Keratinocyte (primary cell): ENCODE data around the gene TRIM66. TPM values are rescaled to one million over a fixed set of nuclear protein-coding genes. Genes with fewer than 3 reads are reported as not detected.

Experiments used
- DNase-seq: peaks from one replicate; pipeline ENCODE4 v3.0.0-alpha.2; 2011; ENCODE audit warnings: low read depth, missing footprints, low spot score
- FAIRE-seq: peaks from 2 replicates; lab custom pipeline; 2011; peaks lifted over from hg19 to GRCh38; lab: Jason Lieb, UNC
- H2AFZ ChIP-seq: 2 replicates; pipeline ENCODE4 v1.6.0; 2012; ENCODE audit warnings: low read length, control low read depth, inconsistent platforms; ENCODE audit not compliant: control insufficient read depth
- H3K27ac ChIP-seq: 2 replicates; pipeline ENCODE4 v1.5.1; 2011; ENCODE audit warnings: low read length; ENCODE audit not compliant: control insufficient read depth, insufficient read depth
- H3K27me3 ChIP-seq: 3 replicates; pipeline ENCODE4 v1.6.0; 2011; ENCODE audit warnings: low read length; ENCODE audit not compliant: control insufficient read depth, insufficient read depth; ENCODE audit errors: extremely low read depth
- H3K36me3 ChIP-seq, 2 experiments: 2 replicates in 1 of 2; 3 replicates in 1 of 2; pipeline ENCODE4 v1.5.1; 2011; ENCODE audit warnings: low read length in 2 of 2, mild to moderate bottlenecking in 1 of 2; ENCODE audit not compliant: control insufficient read depth in 2 of 2, insufficient read depth in 2 of 2; ENCODE audit errors: extremely low read depth in 1 of 2
- H3K4me1 ChIP-seq: 3 replicates; pipeline ENCODE4 v1.5.1; 2011; ENCODE audit warnings: low read length; ENCODE audit not compliant: control insufficient read depth, insufficient read depth; ENCODE audit errors: extremely low read depth
- H3K4me2 ChIP-seq: 3 replicates; pipeline ENCODE4 v1.6.0; 2011; ENCODE audit warnings: low read depth, low read length; ENCODE audit not compliant: control insufficient read depth, insufficient read depth; ENCODE audit errors: extremely low read depth
- H3K4me3 ChIP-seq, 3 experiments: fragments of 200-600 bp in 1 of 3; sonication (generic) in 1 of 3; 2 replicates in 2 of 3; 3 replicates in 1 of 3; pipeline ENCODE4 v1.5.1; 2011 to 2016; ENCODE audit warnings: low read length in 3 of 3, mild to moderate bottlenecking in 3 of 3, control low read depth in 2 of 3, inconsistent platforms in 1 of 3, low read depth in 1 of 3, mixed read lengths in 1 of 3, mixed run types in 1 of 3, moderate library complexity in 1 of 3; ENCODE audit not compliant: control insufficient read depth in 2 of 3, insufficient read depth in 2 of 3; ENCODE audit errors: extremely low read depth in 1 of 3
- H3K79me2 ChIP-seq: 2 replicates; pipeline ENCODE4 v1.6.0; 2012; ENCODE audit warnings: low read length; ENCODE audit not compliant: control insufficient read depth, insufficient read depth
- H3K9ac ChIP-seq: 3 replicates; pipeline ENCODE4 v1.6.0; 2011; ENCODE audit warnings: low read length; ENCODE audit not compliant: control insufficient read depth, insufficient read depth; ENCODE audit errors: extremely low read depth
- H3K9me1 ChIP-seq: 3 replicates; pipeline ENCODE4 v1.6.0; 2011; ENCODE audit warnings: low read length; ENCODE audit not compliant: control insufficient read depth, insufficient read depth; ENCODE audit errors: extremely low read depth
- H3K9me3 ChIP-seq: 2 replicates; pipeline ENCODE4 v1.5.1; 2012; ENCODE audit warnings: low read depth, low read length; ENCODE audit not compliant: control insufficient read depth
- H4K20me1 ChIP-seq: 3 replicates; pipeline ENCODE4 v1.6.0; 2011; ENCODE audit warnings: low read length; ENCODE audit not compliant: control insufficient read depth, insufficient read depth; ENCODE audit errors: extremely low read depth
- CTCF ChIP-seq, 3 experiments: IDR thresholded peaks in 1 of 3; conservative IDR thresholded peaks in 1 of 3; optimal IDR thresholded peaks in 1 of 3; 2 replicates in 2 of 3; 3 replicates in 1 of 3; pipeline versions ENCODE3 to v1.5.1; 2011; ENCODE audit warnings: low read length in 3 of 3, mild to moderate bottlenecking in 3 of 3, moderate library complexity in 2 of 3, control low read depth in 1 of 3, inconsistent platforms in 1 of 3; ENCODE audit not compliant: insufficient read depth in 2 of 3; ENCODE audit errors: extremely low read depth in 1 of 3
- EZH2 ChIP-seq: IDR thresholded peaks from one replicate; pipeline ENCODE4 v1.6.1; 2012; ENCODE audit warnings: inconsistent platforms, mild to moderate bottlenecking, low read length, moderate library complexity
- dilution Hi-C: fragments of 300-500 bp; cut with MboI; formaldehyde crosslinking; loops from one replicate; pipeline ENCODE4 v1.7.0; 2020; ENCODE audit warnings: low sequenced_read_pairs; ENCODE audit not compliant: extremely low pct_ligation_motif_present
- polyA plus RNA-seq, 5 experiments: library from polyadenylated mRNA; depleted of rRNA in 3 of 5; stranded (reverse) in 3 of 5; stranded (forward) in 1 of 5; unstranded in 1 of 5; fragments of >200 nt; gene quantifications; 1 replicate in 1 of 5; 2 replicates in 3 of 5; 3 replicates in 1 of 5; pipeline versions ENCODE4 v1.2.1 to v1.2.3, GENCODE V29; 2011 to 2012; ENCODE audit warnings: missing spikeins in 2 of 5, low read depth in 1 of 5, low replicate concordance in 1 of 5

The TRIM66 gene
- polyA plus RNA-seq, 1 donor (not counting 4 experiments of a cell fraction or from before 2014, with no cell fraction given) = 5.1 TPM

GRCh38 chr11:8694137-8694536, 11.7 kb upstream of the TRIM66 start:
- DNase-seq (no peak), FAIRE-seq (no peak)
- H3K36me3 ChIP-seq = peaks cover 42 to 52% of the 10 kb centered on the region in 2 experiments
- TF ChIP-seq EZH2 (no peak), CTCF (optimal IDR thresholded peaks at IDR 0.05 in 1 of 3, IDR thresholded peaks at IDR 0.05 in 1 of 3, conservative IDR thresholded peaks at IDR 0.05 in 1 of 3; ENCODE audit: extremely low read depth in 1 of 3, insufficient read depth in 2 of 3, low read length in 3 of 3) (no peak)
- peaks cover 20% of the 10 kb centered on the region for H3K4me1 ChIP-seq
- no peaks in the 10 kb centered on the region for H3K27me3 ChIP-seq
- no peak overlapping the region for H3K4me2 ChIP-seq
- H3K27ac ChIP-seq = no peak overlapping the region
- H3K79me2 ChIP-seq = peaks cover 6% of the 10 kb centered on the region
- no peak overlapping the region for H3K4me3 ChIP-seq
- H4K20me1 ChIP-seq = no peaks in the 10 kb centered on the region
- H3K9ac ChIP-seq = no peak overlapping the region
- no peaks in the 10 kb centered on the region for H3K9me1 ChIP-seq
- dilution Hi-C loops = no loop called here
- H3K9me3 ChIP-seq = no peaks in the 10 kb centered on the region
- no peak overlapping the region for H2AFZ ChIP-seq

GRCh38 chr11:8693555-8693954, 11.1 kb upstream of the TRIM66 start:
- dilution Hi-C loops = no loop called here
- Histone ChIP-seq H3K27ac (no peak overlapping the region), H4K20me1 (no peaks in the 10 kb centered on the region)

More at GRCh38 chr11:8693555-8693954, 11.1 kb upstream of the TRIM66 start:
- no peak for TF ChIP-seq CTCF (optimal IDR thresholded peaks at IDR 0.05 in 1 of 3, IDR thresholded peaks at IDR 0.05 in 1 of 3, conservative IDR thresholded peaks at IDR 0.05 in 1 of 3; ENCODE audit: extremely low read depth in 1 of 3, insufficient read depth in 2 of 3, low read length in 3 of 3)
- TF ChIP-seq EZH2 = no peak
- Histone ChIP-seq H3K36me3 (peaks cover 38 to 48% of the 10 kb centered on the region in 2 experiments), H3K9ac (no peak overlapping the region), H3K4me2 (no peak overlapping the region), H3K27me3 (no peaks in the 10 kb centered on the region), H3K4me1 (peaks cover 22% of the 10 kb centered on the region), H3K79me2 (peaks cover 6% of the 10 kb centered on the region), H3K9me3 (no peaks in the 10 kb centered on the region), H2AFZ (no peak overlapping the region), H3K4me3 (no peak overlapping the region), H3K9me1 (no peaks in the 10 kb centered on the region)
- DNase-seq = no peak
- no peak for FAIRE-seq
